SH-SY5Y (cell line): ENCODE measurements around the gene GAS2L3.

Source experiments
- GATA2 ChIP-seq: IDR thresholded peaks from 2 replicates; pipeline ENCODE4 v1.6.1; 2011; ENCODE audit warnings: mild to moderate bottlenecking, low read depth, low read length
- GATA3 ChIP-seq: IDR thresholded peaks from 2 replicates; pipeline ENCODE4 v1.6.1; 2011; ENCODE audit warnings: low read depth, mild to moderate bottlenecking, low read length, moderate library complexity

GRCh38 chr12:100643246-100643645 lies 69.8 kb downstream of the GAS2L3 start:
- no peak for TF ChIP-seq GATA2
- no peak for TF ChIP-seq GATA3
